Esophagus squamous epithelium (tissue), 5 donors: ENCODE data around the gene LIN7A. TPM values are rescaled to one million over a fixed set of nuclear protein-coding genes. Genes with fewer than 3 reads are reported as not detected.
"Not testable (repeated sequence)": the region's sequence is repeated elsewhere in the genome, so short reads cannot be mapped to it uniquely, and the experiment has no call there.

ENCODE experiments used
- DNase-seq: peaks from one replicate; lab custom pipeline; 2025; lab: John Stamatoyannopoulos, UW
- H3K27ac ChIP-seq, 4 donors: fragments of 200-600 bp; sonication (generic); one replicate each; pipeline ENCODE4 v1.5.1; 2016 to 2019; ENCODE audit warnings: mild to moderate bottlenecking in 1 of 4
- H3K27me3 ChIP-seq, 4 donors: fragments of 200-600 bp; sonication (generic); 1 replicate in 3 of 4; 2 replicates in 1 of 4; pipeline versions ENCODE4 v1.5.1 to v1.6.0; 2017 to 2021; ENCODE audit warnings: antibody characterized with exemption in 1 of 4
- H3K36me3 ChIP-seq, 3 donors: fragments of 200-600 bp; sonication (generic); one replicate each; pipeline ENCODE4 v1.5.1; 2016 to 2019
- H3K4me1 ChIP-seq, 3 donors: fragments of 200-600 bp; sonication (generic); one replicate each; pipeline ENCODE4 v1.5.1; 2017 to 2019
- H3K4me3 ChIP-seq, 4 donors: fragments of 200-600 bp; sonication (generic); 1 replicate in 3 of 4; 2 replicates in 1 of 4; pipeline ENCODE4 v1.5.1; 2016 to 2019; ENCODE audit warnings: mild to moderate bottlenecking in 2 of 4, moderate library complexity in 1 of 4
- H3K9me3 ChIP-seq, 3 donors: fragments of 200-600 bp; sonication (generic); one replicate each; pipeline ENCODE4 v1.5.1; 2016 to 2019
- POLR2A ChIP-seq, 4 donors: fragments of 450-650 bp; IDR thresholded peaks; one replicate each; pipeline ENCODE4 v1.6.1; 2017; ENCODE audit warnings: antibody characterized with exemption in 4 of 4, mild to moderate bottlenecking in 4 of 4, moderate library complexity in 3 of 4
- WGBS, 2 donors: methylation state at CpG; one replicate each; pipeline ENCODE4 v1.1.5; 2018; 5-methylcytosine and 5-hydroxymethylcytosine counted together
- intact Hi-C: fragments of 100-400 bp; cut with DNase I; formaldehyde crosslinking; loops from one replicate; pipeline ENCODE4 v1.15.0; 2022
- total RNA-seq, 4 donors: library from RNA; depleted of rRNA; stranded (reverse); fragments of >200 nt; gene quantifications; one replicate each; pipeline ENCODE4 v1.1.0, GENCODE V29; 2016
- TF ChIP-seq, protein P1 (sequence below), 6 experiments: fragments of 450-650 bp in 4 of 6; fragments of 200-600 bp in 2 of 6; sonication (generic) in 2 of 6; IDR thresholded peaks; one replicate each; pipeline ENCODE4 v1.5.1; 2016 to 2019; ENCODE audit warnings: antibody characterized with exemption in 6 of 6, mild to moderate bottlenecking in 4 of 6, moderate library complexity in 4 of 6
- donor health status: DM: yes; HTN: yes; CAD: no.

LIN7A gene
- total RNA-seq, 4 donors from 2014 or later, result 0.49 to 2.7 (median 0.74) TPM

DNA sequence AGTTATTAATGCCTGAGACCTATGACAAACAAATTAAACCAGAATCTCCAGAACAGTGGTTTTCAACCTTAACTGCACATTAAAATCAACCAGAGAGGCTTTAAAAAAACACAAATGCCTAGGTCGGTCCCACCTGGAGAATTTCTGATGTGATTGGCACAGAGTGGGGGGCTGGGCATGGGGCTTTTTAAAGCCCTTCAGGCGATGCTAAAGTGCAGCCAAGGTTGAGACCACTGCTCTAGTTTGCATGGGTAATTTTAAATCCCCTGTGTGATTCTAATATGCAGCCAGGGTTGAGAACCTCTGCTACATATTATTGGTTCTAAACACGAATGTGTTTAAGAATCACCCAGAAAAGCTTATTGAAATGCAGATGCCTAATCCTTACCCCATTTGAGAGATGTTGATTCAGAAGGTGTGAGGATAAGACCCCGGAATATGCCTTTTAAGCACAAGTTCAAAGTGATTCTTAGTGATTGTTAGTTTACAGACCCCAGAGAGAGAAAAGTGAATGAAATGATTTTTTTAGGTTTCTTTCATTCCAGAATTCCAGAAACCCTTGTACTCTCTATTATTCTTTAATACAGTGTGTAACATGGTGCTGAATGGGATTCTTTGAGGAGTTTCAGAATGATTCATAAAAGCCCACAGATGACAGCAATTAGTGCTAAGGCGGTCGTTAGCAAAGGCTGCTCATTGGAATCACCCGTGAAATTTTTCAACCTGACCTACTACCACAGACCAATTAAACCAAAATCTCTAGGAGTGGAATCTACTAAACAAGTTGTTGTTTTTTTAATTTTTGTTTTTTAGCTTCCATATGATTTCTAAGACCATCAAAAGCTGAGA, 44.9 kb downstream of the LIN7A start:
- WGBS, 2 donors, result 31 to 42% methylated on average over 7 of the region's 7 CpGs
- Histone ChIP-seq H3K4me3 (no peak overlapping the region), H3K36me3 (no peaks in the 10 kb centered on the region), H3K27me3 (no peaks in the 10 kb centered on the region), H3K27ac (no peak overlapping the region), H3K9me3 (no peaks in the 10 kb centered on the region), H3K4me1 (no peaks in the 10 kb centered on the region)
- DNase-seq, result no peak
- TF ChIP-seq, protein P1, sequence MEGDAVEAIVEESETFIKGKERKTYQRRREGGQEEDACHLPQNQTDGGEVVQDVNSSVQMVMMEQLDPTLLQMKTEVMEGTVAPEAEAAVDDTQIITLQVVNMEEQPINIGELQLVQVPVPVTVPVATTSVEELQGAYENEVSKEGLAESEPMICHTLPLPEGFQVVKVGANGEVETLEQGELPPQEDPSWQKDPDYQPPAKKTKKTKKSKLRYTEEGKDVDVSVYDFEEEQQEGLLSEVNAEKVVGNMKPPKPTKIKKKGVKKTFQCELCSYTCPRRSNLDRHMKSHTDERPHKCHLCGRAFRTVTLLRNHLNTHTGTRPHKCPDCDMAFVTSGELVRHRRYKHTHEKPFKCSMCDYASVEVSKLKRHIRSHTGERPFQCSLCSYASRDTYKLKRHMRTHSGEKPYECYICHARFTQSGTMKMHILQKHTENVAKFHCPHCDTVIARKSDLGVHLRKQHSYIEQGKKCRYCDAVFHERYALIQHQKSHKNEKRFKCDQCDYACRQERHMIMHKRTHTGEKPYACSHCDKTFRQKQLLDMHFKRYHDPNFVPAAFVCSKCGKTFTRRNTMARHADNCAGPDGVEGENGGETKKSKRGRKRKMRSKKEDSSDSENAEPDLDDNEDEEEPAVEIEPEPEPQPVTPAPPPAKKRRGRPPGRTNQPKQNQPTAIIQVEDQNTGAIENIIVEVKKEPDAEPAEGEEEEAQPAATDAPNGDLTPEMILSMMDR (IDR thresholded peaks at IDR 0.05), result no peak
- TF ChIP-seq POLR2A (IDR thresholded peaks at IDR 0.05), result no peak
- intact Hi-C loops, result no loop called here

DNA sequence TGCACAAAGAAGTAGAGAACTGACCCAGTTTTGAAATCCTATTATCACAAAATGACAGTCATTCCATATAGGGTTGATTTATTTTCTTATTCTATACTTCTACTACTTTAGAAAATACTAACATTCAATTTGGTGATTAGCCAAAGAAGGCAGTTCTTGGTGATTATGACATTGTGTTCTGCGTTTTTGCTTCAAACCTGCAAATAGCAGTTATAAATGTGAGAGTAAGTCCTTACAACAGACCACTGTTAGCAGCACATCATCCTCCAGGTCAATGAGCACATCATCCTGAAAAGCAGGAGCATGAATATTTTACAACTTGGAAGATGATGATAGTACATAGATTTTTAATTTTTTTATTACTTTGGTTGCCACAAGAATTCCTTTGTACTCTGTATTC, 53.1 kb downstream of the LIN7A start:
- intact Hi-C loops, result no loop called here
- Histone ChIP-seq H3K4me3 (no peak overlapping the region), H3K4me1 (no peaks in the 10 kb centered on the region), H3K27ac (no peak overlapping the region), H3K27me3 (no peaks in the 10 kb centered on the region), H3K9me3 (no peaks in the 10 kb centered on the region), H3K36me3 (no peaks in the 10 kb centered on the region)
- WGBS, 2 donors, result 81 to 84% methylated on average over 1 of the region's 1 CpG
- no peak for TF ChIP-seq POLR2A (IDR thresholded peaks at IDR 0.05)
- TF ChIP-seq, protein P1 (IDR thresholded peaks at IDR 0.05), result no peak
- no peak for DNase-seq

DNA sequence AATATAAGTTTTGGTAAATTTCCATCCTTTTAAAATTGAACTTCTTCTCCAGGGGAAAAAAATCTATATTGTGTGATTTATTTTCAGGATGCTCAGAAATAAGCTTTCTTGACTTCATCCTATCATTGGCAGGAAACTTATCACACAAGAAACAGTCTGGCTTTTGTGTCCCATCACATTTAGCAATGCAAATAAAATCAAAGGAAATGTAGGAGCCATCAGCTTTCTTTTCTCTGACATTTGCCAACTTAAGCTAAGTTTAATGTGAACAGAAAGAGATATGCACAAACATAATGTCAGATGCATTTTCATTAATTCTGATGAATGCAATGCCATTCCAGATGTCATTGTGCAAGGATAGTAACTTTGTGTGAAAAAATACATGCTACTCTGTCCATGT, 56.6 kb downstream of the LIN7A start:
- Histone ChIP-seq H3K27ac (no peak overlapping the region), H3K36me3 (no peaks in the 10 kb centered on the region), H3K4me3 (no peak overlapping the region), H3K4me1 (no peaks in the 10 kb centered on the region), H3K9me3 (no peaks in the 10 kb centered on the region), H3K27me3 (no peaks in the 10 kb centered on the region)
- TF ChIP-seq POLR2A (IDR thresholded peaks at IDR 0.05), result no peak
- TF ChIP-seq, protein P1 (IDR thresholded peaks at IDR 0.05), result no peak
- intact Hi-C loops, result no loop called here
- no peak for DNase-seq

DNA sequence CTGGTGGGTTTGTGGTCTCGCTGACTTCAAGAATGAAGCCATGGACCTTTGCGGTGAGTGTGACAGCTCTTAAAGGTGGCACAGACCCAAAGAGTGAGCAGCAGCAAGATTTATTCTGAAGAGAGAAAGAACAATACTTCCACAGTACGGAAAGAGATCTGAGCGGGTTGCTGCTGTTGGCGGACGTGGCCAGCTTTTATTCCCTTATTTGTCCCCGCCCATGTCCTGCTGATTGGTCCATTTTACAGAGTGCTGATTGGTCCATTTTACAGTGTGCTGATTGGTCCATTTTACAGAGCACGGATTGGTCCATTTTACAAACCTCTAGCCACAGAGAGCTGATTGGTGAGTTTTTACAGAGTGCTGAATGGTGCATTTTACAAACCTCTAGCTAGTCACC, 59.3 kb downstream of the LIN7A start:
- H3K27me3 ChIP-seq, H3K4me3 ChIP-seq, DNase-seq, H3K9me3 ChIP-seq, H3K4me1 ChIP-seq, intact Hi-C loops, H3K36me3 ChIP-seq: not testable (repeated sequence)
- peak overlapping the region in 2 of 4 donors; percentile 30 to 36 for H3K27ac ChIP-seq
- WGBS, 2 donors, result 79% methylated on average over 8 of the region's 8 CpGs

DNA sequence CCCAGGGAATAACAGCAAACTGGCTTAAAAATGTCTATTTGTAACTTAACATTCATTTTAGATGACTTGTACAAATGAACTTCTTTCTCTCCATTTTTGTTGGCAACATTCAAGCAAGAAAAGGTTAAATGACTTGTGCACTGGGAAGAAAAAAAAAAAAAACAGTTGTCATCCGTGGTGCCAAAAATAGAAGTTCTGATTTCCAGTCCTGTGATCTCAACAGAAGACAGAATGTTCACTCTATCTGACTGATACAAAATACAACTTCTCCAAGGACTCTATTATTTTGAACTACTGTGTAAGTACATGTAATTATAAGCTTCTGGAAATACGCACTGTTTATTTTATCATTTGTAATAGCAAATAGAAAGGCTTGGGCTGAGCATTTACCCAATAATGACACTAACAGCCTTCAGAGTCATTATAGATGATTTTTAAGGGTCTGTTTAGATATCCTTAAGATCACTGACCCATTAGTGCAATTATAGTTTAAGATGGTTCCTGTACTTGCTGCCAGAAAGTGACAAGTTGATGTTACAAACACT, 59.9 kb downstream of the LIN7A start:
- Histone ChIP-seq H3K4me3 (no peak overlapping the region), H3K4me1 (no peaks in the 10 kb centered on the region), H3K27ac (peak overlapping the region in 2 of 4 donors; percentile 30 to 36), H3K27me3 (no peaks in the 10 kb centered on the region), H3K36me3 (no peaks in the 10 kb centered on the region), H3K9me3 (no peaks in the 10 kb centered on the region)
- no peak for DNase-seq
- whole genome bisulfite sequencing, 2 donors, result 42 to 46% methylated on average over 2 of the region's 2 CpGs
- TF ChIP-seq, protein P1 (IDR thresholded peaks at IDR 0.05), result no peak
- TF ChIP-seq POLR2A (IDR thresholded peaks at IDR 0.05), result no peak
- intact Hi-C loops, result no loop called here
